Activated T-helper 1 cell treated with Interleukin-2 at 50 U/mL for 16 hours (primary cell): Measurements from ENCODE around the gene ELMO3.

Experiments
- DNase-seq: peaks from one replicate; pipeline ENCODE4 v3.0.0-alpha.2; 2020; ENCODE audit warnings: low read depth

The ELMO3 gene

GRCh38 chr16:67242138-67242730 lies 43.3 kb downstream of the ELMO3 start:
- DNase-seq = no peak

- no peak for DNase-seq
Measured at GRCh38 chr16:67243481-67243880, 44.5 kb downstream of the ELMO3 start.

- DNase-seq = peak; percentile 58
Measured at GRCh38 chr16:67244387-67245185, 45.7 kb downstream of the ELMO3 start.

GRCh38 chr16:67245186-67245585 lies 46.3 kb downstream of the ELMO3 start:
- DNase-seq = no peak

- DNase-seq = no peak
Measured at GRCh38 chr16:67245674-67246080, 46.7 kb downstream of the ELMO3 start.

- DNase-seq = peak; percentile 25
Measured at GRCh38 chr16:67246081-67246755, 47.3 kb downstream of the ELMO3 start.

GRCh38 chr16:67246756-67247191 lies 47.8 kb downstream of the ELMO3 start:
- no peak for DNase-seq

GRCh38 chr16:67247192-67248072 lies 48.5 kb downstream of the ELMO3 start, which contains the start of gene FHOD1:
Gene FHOD1 (minus strand): TSS chr16:67247481. CDS start chr16:67247410, 71 bp downstream.
- DNase-seq = peak; percentile 92

- no peak for DNase-seq
Measured at GRCh38 chr16:67248073-67248400, 49.1 kb downstream of the ELMO3 start.

- DNase-seq = no peak
Measured at GRCh38 chr16:67248401-67249177, 49.7 kb downstream of the ELMO3 start, which contains the start of gene SLC9A5. Gene SLC9A5 (plus strand): TSS chr16:67248979. CDS start chr16:67249015, 36 bp downstream.

- no peak for DNase-seq
Measured at GRCh38 chr16:67249178-67250044, 50.5 kb downstream of the ELMO3 start.

GRCh38 chr16:67250045-67250327 lies 51.1 kb downstream of the ELMO3 start:
- DNase-seq = no peak

GRCh38 chr16:67252609-67253497 lies 53.9 kb downstream of the ELMO3 start:
- no peak for DNase-seq
